GM21515 (cell line): ENCODE data around the gene RNF214.
"Not testable (repeated sequence)": the region's sequence is repeated elsewhere in the genome, so short reads cannot be mapped to it uniquely, and the experiment has no call there.

Experiments used
- ATAC-seq: cut with Tn5 transposase; IDR thresholded peaks from one replicate; pipeline ENCODE4 v1.9.1; 2021; ENCODE audit not compliant: unreplicated experiment

Gene RNF214

GRCh38 chr11:117197516-117198456, 34.7 kb upstream of the RNF214 start:
- no peak for ATAC-seq

GRCh38 chr11:117198613-117199012, 33.9 kb upstream of the RNF214 start:
- ATAC-seq = no peak

GRCh38 chr11:117199053-117199915, 33.2 kb upstream of the RNF214 start, which contains the start of gene TAGLN:
TSS of gene TAGLN (plus strand) at chr11:117199370. CDS start at chr11:117203014, 3,644 bp downstream.
- ATAC-seq = no peak

- ATAC-seq = no peak
Measured at GRCh38 chr11:117199916-117200812, 32.3 kb upstream of the RNF214 start.

GRCh38 chr11:117200813-117201657, 31.4 kb upstream of the RNF214 start:
- ATAC-seq = no peak

- no peak for ATAC-seq
Measured at GRCh38 chr11:117201658-117202305, 30.7 kb upstream of the RNF214 start.

- ATAC-seq = no peak
Measured at GRCh38 chr11:117202386-117203068, 29.9 kb upstream of the RNF214 start.

- ATAC-seq = no peak
Measured at GRCh38 chr11:117203069-117203407, 29.4 kb upstream of the RNF214 start.

- no peak for ATAC-seq
Measured at GRCh38 chr11:117204283-117205080, 28.0 kb upstream of the RNF214 start.

GRCh38 chr11:117205211-117205818, 27.2 kb upstream of the RNF214 start:
- ATAC-seq = no peak

GRCh38 chr11:117206111-117206510, 26.4 kb upstream of the RNF214 start:
- ATAC-seq = not testable (repeated sequence)

GRCh38 chr11:117206859-117207258, 25.6 kb upstream of the RNF214 start:
- not testable (repeated sequence) for ATAC-seq

- not testable (repeated sequence) for ATAC-seq
Measured at GRCh38 chr11:117207481-117207880, 25.0 kb upstream of the RNF214 start.

GRCh38 chr11:117208710-117209109, 23.8 kb upstream of the RNF214 start:
- ATAC-seq = not testable (repeated sequence)

- ATAC-seq = not testable (repeated sequence)
Measured at GRCh38 chr11:117209351-117210125, 22.9 kb upstream of the RNF214 start.

GRCh38 chr11:117210620-117211019, 21.9 kb upstream of the RNF214 start:
- ATAC-seq = no peak
